Adrenal gland (tissue), 5 donors: ENCODE measurements around the gene CDC25B.

Experiments
- POLR2A ChIP-seq, 2 donors: fragments of 450-650 bp; IDR thresholded peaks; one replicate each; pipeline ENCODE4 v1.6.1; 2017; ENCODE audit warnings: antibody characterized with exemption in 2 of 2, mild to moderate bottlenecking in 2 of 2, moderate library complexity in 1 of 2
- TF ChIP-seq, protein P1 (sequence below), 6 experiments: fragments of 450-650 bp in 4 of 6; fragments of 200-600 bp in 2 of 6; sonication (generic) in 1 of 6; IDR thresholded peaks; 1 replicate in 5 of 6; 2 replicates in 1 of 6; pipeline versions ENCODE4 v1.5.1 to v1.8.0; 2016 to 2021; ENCODE audit warnings: antibody characterized with exemption in 6 of 6, mild to moderate bottlenecking in 2 of 6, moderate library complexity in 1 of 6
- donor health status: DM: no; HTN: no; CAD: no.

DNA sequence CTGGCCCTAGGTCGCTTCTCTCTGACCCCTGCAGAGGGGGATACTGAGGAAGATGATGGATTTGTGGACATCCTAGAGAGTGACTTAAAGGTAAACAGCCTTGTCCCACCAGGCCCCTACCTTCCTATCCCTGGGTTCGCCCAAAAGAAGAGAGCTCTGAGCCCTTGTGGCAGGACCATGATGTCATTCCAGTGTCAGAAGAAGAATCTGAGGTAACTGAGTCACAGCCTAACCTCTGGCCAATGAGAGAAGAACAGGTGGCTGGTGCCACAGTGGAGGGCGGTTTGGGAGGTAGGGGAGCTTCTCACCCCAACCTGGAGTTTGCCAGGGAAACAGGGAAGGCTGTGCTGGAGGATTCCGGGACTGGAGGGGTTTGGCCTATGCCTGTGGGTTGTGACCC, 5.2 kb downstream of the CDC25B start:
- TF ChIP-seq, protein P1, sequence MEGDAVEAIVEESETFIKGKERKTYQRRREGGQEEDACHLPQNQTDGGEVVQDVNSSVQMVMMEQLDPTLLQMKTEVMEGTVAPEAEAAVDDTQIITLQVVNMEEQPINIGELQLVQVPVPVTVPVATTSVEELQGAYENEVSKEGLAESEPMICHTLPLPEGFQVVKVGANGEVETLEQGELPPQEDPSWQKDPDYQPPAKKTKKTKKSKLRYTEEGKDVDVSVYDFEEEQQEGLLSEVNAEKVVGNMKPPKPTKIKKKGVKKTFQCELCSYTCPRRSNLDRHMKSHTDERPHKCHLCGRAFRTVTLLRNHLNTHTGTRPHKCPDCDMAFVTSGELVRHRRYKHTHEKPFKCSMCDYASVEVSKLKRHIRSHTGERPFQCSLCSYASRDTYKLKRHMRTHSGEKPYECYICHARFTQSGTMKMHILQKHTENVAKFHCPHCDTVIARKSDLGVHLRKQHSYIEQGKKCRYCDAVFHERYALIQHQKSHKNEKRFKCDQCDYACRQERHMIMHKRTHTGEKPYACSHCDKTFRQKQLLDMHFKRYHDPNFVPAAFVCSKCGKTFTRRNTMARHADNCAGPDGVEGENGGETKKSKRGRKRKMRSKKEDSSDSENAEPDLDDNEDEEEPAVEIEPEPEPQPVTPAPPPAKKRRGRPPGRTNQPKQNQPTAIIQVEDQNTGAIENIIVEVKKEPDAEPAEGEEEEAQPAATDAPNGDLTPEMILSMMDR (IDR thresholded peaks at IDR 0.05), result no peak
- no peak for TF ChIP-seq POLR2A (IDR thresholded peaks at IDR 0.05)
